MCF 10A (cell line): ENCODE data around the gene PPP2R2C. TPM values are rescaled to one million over a fixed set of nuclear protein-coding genes. Genes with fewer than 3 reads are reported as not detected.

Source experiments
- BruUV-seq: library from RNA; stranded (reverse); fragments of 400-500 nt; replicated peaks from 2 replicates; lab custom pipeline; 2021; lab: Mats Ljungman, UMichigan
- CTCF ChIA-PET: fragments of 300-600 bp; sonication (Branson Sonifier 250); formaldehyde crosslinking; extraction: SDS; loops from one replicate; lab custom pipeline; 2021; ENCODE audit warnings: antibody characterized with exemption, inconsistent platforms; lab: Yijun Ruan, JAX
- POLR2A ChIA-PET: fragments of 300-600, 350-650 bp; sonication (Branson Sonifier 250); formaldehyde crosslinking; extraction: SDS; loops from one replicate; lab custom pipeline; 2020; ENCODE audit warnings: antibody characterized with exemption, inconsistent platforms; lab: Yijun Ruan, JAX
- DNase-seq: peaks from one replicate; pipeline ENCODE4 v3.0.0-alpha.2; 2018; ENCODE audit not compliant: unreplicated experiment
- H3K27ac Mint-ChIP-seq: one replicate; pipeline ENCODE4 v1.8.0; 2022; ENCODE audit warnings: mild to moderate bottlenecking, low read depth, mixed read lengths; ENCODE audit not compliant: unreplicated experiment
- H3K27me3 Mint-ChIP-seq: one replicate; pipeline ENCODE4 v1.8.0; 2022; ENCODE audit warnings: mixed read lengths; ENCODE audit not compliant: insufficient read depth, unreplicated experiment
- H3K36me3 Mint-ChIP-seq: one replicate; pipeline ENCODE4 v1.8.0; 2022; ENCODE audit warnings: mild to moderate bottlenecking, moderate library complexity, mixed read lengths; ENCODE audit not compliant: insufficient read depth, unreplicated experiment
- H3K4me1 Mint-ChIP-seq: one replicate; pipeline ENCODE4 v1.8.0; 2022; ENCODE audit warnings: mixed read lengths; ENCODE audit not compliant: insufficient read depth, unreplicated experiment
- H3K4me3 Mint-ChIP-seq: one replicate; pipeline ENCODE4 v1.8.0; 2022; ENCODE audit warnings: mild to moderate bottlenecking, moderate library complexity, mixed read lengths; ENCODE audit not compliant: unreplicated experiment
- H3K9me3 Mint-ChIP-seq: one replicate; pipeline ENCODE4 v1.8.0; 2022; ENCODE audit warnings: mixed read lengths; ENCODE audit not compliant: unreplicated experiment
- CTCF ChIP-seq: fragments of 200-600 bp; IDR thresholded peaks from one replicate; pipeline ENCODE4 v1.8.0; 2022; ENCODE audit warnings: antibody characterized with exemption, mild to moderate bottlenecking; ENCODE audit not compliant: unreplicated experiment
- intact Hi-C: fragments of 100-400 bp; cut with micrococcal nuclease; formaldehyde crosslinking; loops from 2 replicates; pipeline ENCODE4 v1.14.1; 2022
- total RNA-seq: library from RNA; stranded (reverse); gene quantifications from 2 replicates; pipeline ENCODE4 v1.2.3, GENCODE V29; 2022

Gene PPP2R2C
- total RNA-seq, 1 experiment from 2014 or later = 3.6 TPM

GRCh38 chr4:6324461-6324998 is 147.9 kb downstream of the PPP2R2C start:
- peaks cover 4% of the 10 kb centered on the region for H3K36me3 Mint-ChIP-seq
- intact Hi-C loops = no loop called here
- peaks cover 10% of the 10 kb centered on the region for H3K27me3 Mint-ChIP-seq
- POLR2A ChIA-PET = interaction anchor here (1.1 kb wide), 1 partner anchor 72 kb away, joined by 4 read pairs; no protein-coding TSS in a partner anchor
- DNase-seq = no peak
- BruUV-seq = no TSS peak
- H3K27ac Mint-ChIP-seq = no peak overlapping the region
- H3K4me3 Mint-ChIP-seq = no peak overlapping the region
- H3K9me3 Mint-ChIP-seq = no peaks in the 10 kb centered on the region
- H3K4me1 Mint-ChIP-seq = no peaks in the 10 kb centered on the region
- CTCF ChIA-PET = interaction anchor here (0.6 to 20.3 kb wide), 4 partner anchors 15 to 297 kb away, joined by 3 to 522 read pairs (median 3); no protein-coding TSS in a partner anchor
- no peak for TF ChIP-seq CTCF

GRCh38 chr4:6322761-6323566 is 149.4 kb downstream of the PPP2R2C start:
- Mint-ChIP-seq H3K36me3 (peaks cover 4% of the 10 kb centered on the region), H3K27me3 (peaks cover 10% of the 10 kb centered on the region), H3K27ac (no peak overlapping the region), H3K4me3 (no peak overlapping the region), H3K9me3 (no peaks in the 10 kb centered on the region), H3K4me1 (no peaks in the 10 kb centered on the region)
- intact Hi-C loops = no loop called here
- BruUV-seq = no TSS peak
- no peak for TF ChIP-seq CTCF
- DNase-seq = no peak
- POLR2A ChIA-PET = interaction anchor here (1.1 to 1.2 kb wide), 2 partner anchors 69 to 71 kb away, joined by 3 to 4 read pairs; no protein-coding TSS in a partner anchor
- CTCF ChIA-PET = interaction anchor here (0.7 to 20.3 kb wide), 4 partner anchors 9 to 325 kb away, joined by 3 to 522 read pairs (median 5); no protein-coding TSS in a partner anchor

GRCh38 chr4:6322067-6322760 is 150.2 kb downstream of the PPP2R2C start:
- Mint-ChIP-seq H3K9me3 (no peaks in the 10 kb centered on the region), H3K27ac (no peak overlapping the region), H3K4me3 (no peak overlapping the region), H3K4me1 (no peaks in the 10 kb centered on the region), H3K36me3 (peaks cover 4% of the 10 kb centered on the region), H3K27me3 (peaks cover 10% of the 10 kb centered on the region)
- DNase-seq = no peak
- intact Hi-C loops = no loop called here
- no TSS peak for BruUV-seq
- no peak for TF ChIP-seq CTCF
- ChIA-PET POLR2A (no interaction called here), CTCF (interaction anchor here (0.6 to 20.3 kb wide), 5 partner anchors 9 to 324 kb away, joined by 3 to 522 read pairs (median 6); no protein-coding TSS in a partner anchor)
